Activated CD8-positive, alpha-beta T cell treated with anti-CD3 and anti-CD28 coated beads for 36 hours (primary cell): ENCODE results near the gene CA6. TPM values are rescaled to one million over a fixed set of nuclear protein-coding genes. Genes with fewer than 3 reads are reported as not detected.

Experiments
- ATAC-seq: fragments of 200-7000 bp; cut with Tn5 transposase; one replicate; pipeline ENCODE4 v1.10.0; 2021; ENCODE audit warnings: mild to moderate bottlenecking, moderate library complexity
- CTCF ChIA-PET: fragments of 350-600 bp; sonication (Branson Sonifier 250); formaldehyde crosslinking; loops from one replicate; lab custom pipeline; 2021; ENCODE audit warnings: antibody characterized with exemption; lab: Charles Lee
- POLR2A ChIA-PET: fragments of 350-600 bp; sonication (Branson Sonifier 250); formaldehyde crosslinking; loops from one replicate; lab custom pipeline; 2021; ENCODE audit warnings: antibody characterized with exemption; lab: Charles Lee
- DNase-seq: peaks from one replicate; pipeline ENCODE4 v3.0.0-alpha.2; 2020
- H3K27ac Mint-ChIP-seq: one replicate; pipeline ENCODE4 v1.8.0; 2021; ENCODE audit warnings: mild to moderate bottlenecking, mixed read lengths
- H3K27me3 Mint-ChIP-seq: one replicate; pipeline ENCODE4 v1.8.0; 2021; ENCODE audit warnings: mixed read lengths
- H3K36me3 Mint-ChIP-seq: one replicate; pipeline ENCODE4 v1.8.0; 2021; ENCODE audit warnings: low read depth, mixed read lengths
- H3K4me1 Mint-ChIP-seq: one replicate; pipeline ENCODE4 v1.8.0; 2021; ENCODE audit warnings: low read depth, mixed read lengths
- H3K4me3 Mint-ChIP-seq: one replicate; pipeline ENCODE4 v1.8.0; 2021; ENCODE audit warnings: mild to moderate bottlenecking, moderate library complexity, mixed read lengths
- H3K9me3 Mint-ChIP-seq: one replicate; pipeline ENCODE4 v1.8.0; 2021; ENCODE audit warnings: mixed read lengths
- intact Hi-C: fragments of 100-400 bp; cut with micrococcal nuclease; formaldehyde crosslinking; loops from one replicate; pipeline ENCODE4 v1.10.0; 2022
- total RNA-seq, 2 experiments: library from RNA; stranded (reverse); gene quantifications; one replicate each; pipeline ENCODE4 v1.2.3, GENCODE V29; 2021
- TF ChIP-seq, protein P1 (sequence below): fragments of 200-600 bp; IDR thresholded peaks from one replicate; pipeline ENCODE4 v1.8.0; 2022; ENCODE audit warnings: antibody characterized with exemption, mild to moderate bottlenecking

Gene CA6
- total RNA-seq, 2 experiments from 2014 or later, result 3.5 to 3.9 TPM

DNA sequence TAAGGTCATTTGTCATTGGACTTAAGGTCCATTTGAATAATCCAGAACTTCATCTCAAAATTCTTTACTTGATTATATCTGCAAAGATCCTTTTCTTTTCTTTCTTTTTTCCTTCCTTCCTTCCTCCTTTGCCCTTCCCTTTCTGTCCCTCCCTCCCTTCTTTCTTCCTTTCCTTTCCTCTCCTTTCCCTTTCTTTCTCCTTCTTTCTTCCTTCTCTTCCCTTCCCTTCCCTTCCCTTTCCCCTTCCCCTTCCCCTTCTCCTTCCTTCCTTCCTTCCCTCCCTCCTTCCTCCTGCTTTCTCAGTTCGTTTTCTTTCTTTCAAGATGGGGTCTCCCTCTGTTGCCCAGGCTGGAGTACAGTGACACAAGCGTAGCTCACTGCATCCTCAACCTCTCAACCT, 35.5 kb downstream of the CA6 start:
- no peak overlapping the region for H3K27ac Mint-ChIP-seq
- H3K36me3 Mint-ChIP-seq, result no peaks in the 10 kb centered on the region
- POLR2A ChIA-PET, result interaction anchor here (1.1 kb wide), 1 partner anchor 11 kb away, joined by 3 read pairs; no protein-coding TSS in a partner anchor
- intact Hi-C loops, result no loop called here
- no peak for ATAC-seq
- H3K4me1 Mint-ChIP-seq, result peaks cover 21% of the 10 kb centered on the region
- TF ChIP-seq, protein P1, sequence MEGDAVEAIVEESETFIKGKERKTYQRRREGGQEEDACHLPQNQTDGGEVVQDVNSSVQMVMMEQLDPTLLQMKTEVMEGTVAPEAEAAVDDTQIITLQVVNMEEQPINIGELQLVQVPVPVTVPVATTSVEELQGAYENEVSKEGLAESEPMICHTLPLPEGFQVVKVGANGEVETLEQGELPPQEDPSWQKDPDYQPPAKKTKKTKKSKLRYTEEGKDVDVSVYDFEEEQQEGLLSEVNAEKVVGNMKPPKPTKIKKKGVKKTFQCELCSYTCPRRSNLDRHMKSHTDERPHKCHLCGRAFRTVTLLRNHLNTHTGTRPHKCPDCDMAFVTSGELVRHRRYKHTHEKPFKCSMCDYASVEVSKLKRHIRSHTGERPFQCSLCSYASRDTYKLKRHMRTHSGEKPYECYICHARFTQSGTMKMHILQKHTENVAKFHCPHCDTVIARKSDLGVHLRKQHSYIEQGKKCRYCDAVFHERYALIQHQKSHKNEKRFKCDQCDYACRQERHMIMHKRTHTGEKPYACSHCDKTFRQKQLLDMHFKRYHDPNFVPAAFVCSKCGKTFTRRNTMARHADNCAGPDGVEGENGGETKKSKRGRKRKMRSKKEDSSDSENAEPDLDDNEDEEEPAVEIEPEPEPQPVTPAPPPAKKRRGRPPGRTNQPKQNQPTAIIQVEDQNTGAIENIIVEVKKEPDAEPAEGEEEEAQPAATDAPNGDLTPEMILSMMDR, result no peak
- no peaks in the 10 kb centered on the region for H3K9me3 Mint-ChIP-seq
- H3K27me3 Mint-ChIP-seq, result no peaks in the 10 kb centered on the region
- CTCF ChIA-PET, result interaction anchor here (1.0 to 1.3 kb wide), 2 partner anchors 18 to 63 kb away, joined by 3 to 5 read pairs; no protein-coding TSS in a partner anchor
- no peak for DNase-seq
- H3K4me3 Mint-ChIP-seq, result no peak overlapping the region

DNA sequence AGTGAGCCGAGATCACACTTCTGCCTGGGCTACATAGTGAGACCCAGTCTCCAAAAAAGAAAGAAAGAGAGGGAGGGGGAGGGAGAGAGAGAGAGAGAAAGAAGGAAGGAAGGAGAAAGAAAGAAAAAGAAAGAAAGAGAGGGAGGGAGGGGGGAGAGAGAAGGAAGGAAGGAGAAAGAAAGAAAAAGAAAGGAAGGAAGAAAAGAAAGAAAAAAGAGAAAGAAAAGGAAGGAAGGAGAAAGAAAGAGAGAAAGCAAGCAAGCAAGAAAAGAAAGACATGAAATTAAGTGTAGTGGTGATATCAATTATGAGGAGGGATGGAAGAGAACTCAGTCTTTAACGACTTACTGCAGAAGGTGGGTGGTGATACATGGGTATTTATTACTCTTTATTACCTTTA, 38.5 kb downstream of the CA6 start:
- TF ChIP-seq, protein P1, result peak; percentile 10
- no peaks in the 10 kb centered on the region for H3K9me3 Mint-ChIP-seq
- peak overlapping the region; percentile 80 for H3K27ac Mint-ChIP-seq
- POLR2A ChIA-PET, result interaction anchor here (0.6 to 1.8 kb wide), 2 partner anchors 17 to 21 kb away, joined by 3 to 7 read pairs; no protein-coding TSS in a partner anchor
- CTCF ChIA-PET, result interaction anchor here (1.0 to 7.7 kb wide), 4 partner anchors 21 to 950 kb away, joined by 3 to 142 read pairs (median 31); no protein-coding TSS in a partner anchor
- H3K4me1 Mint-ChIP-seq, result peaks cover 36% of the 10 kb centered on the region
- ATAC-seq (no peak), DNase-seq (no peak)
- no peaks in the 10 kb centered on the region for H3K36me3 Mint-ChIP-seq
- no peaks in the 10 kb centered on the region for H3K27me3 Mint-ChIP-seq
- H3K4me3 Mint-ChIP-seq, result no peak overlapping the region
- intact Hi-C loops, result no loop called here

- CTCF ChIA-PET, result interaction anchor here (1.2 to 12.3 kb wide), 5 partner anchors 8 to 65 kb away, joined by 3 to 142 read pairs (median 53); no protein-coding TSS in a partner anchor
- TF ChIP-seq, protein P1, result no peak
Observed at GRCh38 chr1:8984990-8985389, 39.3 kb downstream of the CA6 start.

DNA sequence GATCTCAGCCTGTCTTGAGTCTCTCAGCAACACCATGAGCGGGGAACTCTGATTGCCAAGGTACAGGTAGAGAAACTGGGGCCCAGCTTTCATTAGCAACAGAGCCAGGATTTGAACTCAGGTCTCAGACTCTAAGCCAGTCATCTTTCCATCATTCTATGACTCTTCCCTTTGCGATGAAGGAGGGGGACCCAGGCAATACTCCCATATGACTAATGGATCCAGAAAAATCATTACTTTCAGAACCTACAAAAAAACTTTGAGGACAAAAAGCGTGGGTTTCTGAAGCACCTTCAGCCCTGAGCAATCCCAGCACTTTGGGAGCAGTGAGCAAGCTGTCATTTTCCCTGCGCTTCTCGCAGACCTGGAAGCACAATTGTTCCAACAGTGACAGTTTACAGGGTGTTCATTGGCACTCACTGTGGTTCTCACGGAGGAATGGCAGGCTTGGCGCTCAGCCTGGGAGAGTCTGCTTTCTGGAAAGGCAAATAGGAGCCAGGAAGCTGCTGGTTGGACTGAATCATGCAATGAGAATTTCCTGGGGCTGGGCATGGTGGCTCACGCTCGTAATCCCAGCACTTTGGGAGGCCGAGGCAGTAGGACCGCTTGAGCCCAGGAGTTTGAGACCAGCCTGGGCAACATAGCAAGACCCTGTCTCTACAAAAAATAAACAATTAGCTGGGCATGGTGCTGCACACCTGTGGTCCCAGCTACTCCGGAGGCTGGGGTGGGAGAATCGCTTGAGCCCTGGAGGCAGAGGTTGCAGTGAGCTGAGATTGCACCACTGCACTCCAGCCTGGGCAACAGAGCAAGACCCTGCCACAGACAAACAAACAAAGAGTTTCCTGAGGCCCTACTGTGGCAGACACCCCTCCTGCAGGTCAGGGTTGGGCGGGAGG, 40.5 kb downstream of the CA6 start:
- ChIA-PET CTCF (interaction anchor here (0.8 to 12.3 kb wide), 14 partner anchors 9 to 137 kb away, joined by 3 to 142 read pairs (median 8); no protein-coding TSS in a partner anchor), POLR2A (interaction anchor here (0.8 to 2.4 kb wide), 8 partner anchors 9 to 109 kb away, joined by 4 to 13 read pairs (median 5); partner anchors contain the start of gene ENO1)
- Mint-ChIP-seq H3K27me3 (no peaks in the 10 kb centered on the region), H3K36me3 (no peaks in the 10 kb centered on the region), H3K4me3 (peak overlapping the region; percentile 46), H3K4me1 (peaks cover 42% of the 10 kb centered on the region), H3K27ac (peak overlapping the region; percentile 86), H3K9me3 (no peaks in the 10 kb centered on the region)
- intact Hi-C loops, result no loop called here
- DNase-seq, result no peak
- no peak for ATAC-seq
- TF ChIP-seq, protein P1, result no peak

More at GRCh38 chr1:8984990-8985389, 39.3 kb downstream of the CA6 start:
- no peaks in the 10 kb centered on the region for H3K9me3 Mint-ChIP-seq
- no peaks in the 10 kb centered on the region for H3K36me3 Mint-ChIP-seq
- POLR2A ChIA-PET, result interaction anchor here (0.6 to 1.9 kb wide), 8 partner anchors 14 to 126 kb away, joined by 3 to 9 read pairs (median 4); partner anchors contain the start of gene ENO1
- H3K4me3 Mint-ChIP-seq, result no peak overlapping the region
- no peaks in the 10 kb centered on the region for H3K27me3 Mint-ChIP-seq
- intact Hi-C loops, result no loop called here
- ATAC-seq (no peak), DNase-seq (no peak)
- H3K27ac Mint-ChIP-seq, result peak overlapping the region; percentile 63
- H3K4me1 Mint-ChIP-seq, result peaks cover 42% of the 10 kb centered on the region
